Prostate gland (tissue), 2 donors: ENCODE results near the gene ADAM10.

ENCODE experiments used
- CTCF ChIP-seq, 4 experiments: fragments of 200-600 bp in 2 of 4; fragments of 450-650 bp in 2 of 4; sonication (generic) in 2 of 4; IDR thresholded peaks; 1 replicate in 3 of 4; 2 replicates in 1 of 4; pipeline ENCODE4 v1.5.1; 2016 to 2019; ENCODE audit warnings: antibody characterized with exemption in 4 of 4, mild to moderate bottlenecking in 2 of 4, moderate library complexity in 2 of 4
- POLR2AphosphoS5 ChIP-seq: sonication (generic); formaldehyde crosslinking; IDR thresholded peaks from one replicate; pipeline ENCODE4 v1.6.1; 2017; ENCODE audit warnings: antibody characterized with exemption

GRCh38 chr15:58755956-58756355 lies 6.4 kb upstream of the ADAM10 start:
- TF ChIP-seq CTCF (IDR thresholded peaks at IDR 0.05), result no peak
- no peak for TF ChIP-seq POLR2AphosphoS5
